ENCODE results near the gene CACFD1.
"Not testable (repeated sequence)": the region's sequence is repeated elsewhere in the genome, so short reads cannot be mapped to it uniquely, and the experiment has no call there.

CACFD1 gene

GRCh38 chr9:133443982-133444381, 15.8 kb upstream of the CACFD1 start:
- DNase-seq (ENCODE audit: low read depth, low spot score): no peak
- POLR2A ChIA-PET: interaction anchor here (1.5 kb wide), 1 partner anchor 26 kb away, joined by 4 read pairs; the partner anchor contains the start of gene REXO4
- TF ChIP-seq CTCF (IDR thresholded peaks at IDR 0.05; ENCODE audit: insufficient read depth, low read length, missing control alignments): no peak
- H3K4me3 ChIP-seq (ENCODE audit: low read depth, low read length): no peak overlapping the region
- CTCF ChIA-PET: interaction anchor here (1.1 kb wide), 1 partner anchor 41 kb away, joined by 4 read pairs; no protein-coding TSS in a partner anchor

GRCh38 chr9:133445293-133445969, 14.3 kb upstream of the CACFD1 start:
- no peak overlapping the region for H3K4me3 ChIP-seq (ENCODE audit: low read depth, low read length)
- TF ChIP-seq CTCF (IDR thresholded peaks at IDR 0.05; ENCODE audit: insufficient read depth, low read length, missing control alignments): no peak
- CTCF ChIA-PET: no interaction called here
- POLR2A ChIA-PET: no interaction called here
- DNase-seq (ENCODE audit: low read depth, low spot score): no peak

GRCh38 chr9:133448487-133448972, 11.2 kb upstream of the CACFD1 start:
- no peak overlapping the region for H3K4me3 ChIP-seq (ENCODE audit: low read depth, low read length)
- ChIA-PET POLR2A (no interaction called here), CTCF (no interaction called here)
- no peak for TF ChIP-seq CTCF (IDR thresholded peaks at IDR 0.05; ENCODE audit: insufficient read depth, low read length, missing control alignments)
- no peak for DNase-seq (ENCODE audit: low read depth, low spot score)

GRCh38 chr9:133449760-133450159, 10.0 kb upstream of the CACFD1 start:
- ChIA-PET CTCF (no interaction called here), POLR2A (no interaction called here)
- no peak overlapping the region for H3K4me3 ChIP-seq (ENCODE audit: low read depth, low read length)
- no peak for DNase-seq (ENCODE audit: low read depth, low spot score)
- no peak for TF ChIP-seq CTCF (IDR thresholded peaks at IDR 0.05; ENCODE audit: insufficient read depth, low read length, missing control alignments)

- DNase-seq (ENCODE audit: low read depth, low spot score); H3K4me3 ChIP-seq (ENCODE audit: low read depth, low read length); POLR2A ChIA-PET; CTCF ChIA-PET: not testable (repeated sequence)
Observed at GRCh38 chr9:133451865-133452264, 7.9 kb upstream of the CACFD1 start.

GRCh38 chr9:133452562-133452961, 7.2 kb upstream of the CACFD1 start:
- ChIA-PET CTCF (no interaction called here), POLR2A (no interaction called here)
- no peak for TF ChIP-seq CTCF (IDR thresholded peaks at IDR 0.05; ENCODE audit: insufficient read depth, low read length, missing control alignments)
- no peak overlapping the region for H3K4me3 ChIP-seq (ENCODE audit: low read depth, low read length)
- DNase-seq (ENCODE audit: low read depth, low spot score): no peak

GRCh38 chr9:133453651-133454050, 6.1 kb upstream of the CACFD1 start:
- DNase-seq (ENCODE audit: low read depth, low spot score): no peak
- TF ChIP-seq CTCF (IDR thresholded peaks at IDR 0.05; ENCODE audit: insufficient read depth, low read length, missing control alignments): no peak
- CTCF ChIA-PET: no interaction called here
- no peak overlapping the region for H3K4me3 ChIP-seq (ENCODE audit: low read depth, low read length)
- POLR2A ChIA-PET: interaction anchor here (0.6 kb wide), 1 partner anchor 106 kb away, joined by 3 read pairs; the partner anchor contains the start of genes MED22 and RPL7A
